Measurements from ENCODE around the gene DNM2.

DNA sequence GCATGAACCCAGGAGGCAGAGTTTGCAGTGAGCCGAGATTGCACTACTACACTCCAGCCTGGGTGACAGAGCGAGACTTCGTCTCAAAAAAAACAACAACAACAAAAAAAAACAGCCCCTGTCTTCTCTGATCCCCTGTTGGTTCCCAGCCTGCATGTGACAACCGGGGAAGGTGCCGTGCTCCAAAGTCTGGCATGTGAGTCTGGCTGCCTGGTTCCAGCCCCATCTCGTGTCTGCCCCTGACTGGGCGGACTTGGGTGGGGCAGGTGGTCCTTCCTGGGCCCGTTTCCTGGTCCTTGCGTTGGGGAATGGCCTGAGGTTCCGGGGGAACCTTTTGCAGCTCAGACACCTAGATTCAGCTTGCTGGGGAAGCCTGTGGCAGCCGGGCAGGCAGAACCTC is 50.5 kb downstream of the DNM2 start:
- no peak for TF ChIP-seq SRF (IDR thresholded peaks at IDR 0.05; ENCODE audit: low read depth, low read length)
- TF ChIP-seq, protein P1, sequence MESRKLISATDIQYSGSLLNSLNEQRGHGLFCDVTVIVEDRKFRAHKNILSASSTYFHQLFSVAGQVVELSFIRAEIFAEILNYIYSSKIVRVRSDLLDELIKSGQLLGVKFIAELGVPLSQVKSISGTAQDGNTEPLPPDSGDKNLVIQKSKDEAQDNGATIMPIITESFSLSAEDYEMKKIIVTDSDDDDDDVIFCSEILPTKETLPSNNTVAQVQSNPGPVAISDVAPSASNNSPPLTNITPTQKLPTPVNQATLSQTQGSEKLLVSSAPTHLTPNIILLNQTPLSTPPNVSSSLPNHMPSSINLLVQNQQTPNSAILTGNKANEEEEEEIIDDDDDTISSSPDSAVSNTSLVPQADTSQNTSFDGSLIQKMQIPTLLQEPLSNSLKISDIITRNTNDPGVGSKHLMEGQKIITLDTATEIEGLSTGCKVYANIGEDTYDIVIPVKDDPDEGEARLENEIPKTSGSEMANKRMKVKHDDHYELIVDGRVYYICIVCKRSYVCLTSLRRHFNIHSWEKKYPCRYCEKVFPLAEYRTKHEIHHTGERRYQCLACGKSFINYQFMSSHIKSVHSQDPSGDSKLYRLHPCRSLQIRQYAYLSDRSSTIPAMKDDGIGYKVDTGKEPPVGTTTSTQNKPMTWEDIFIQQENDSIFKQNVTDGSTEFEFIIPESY (CRISPR knock-in tag; IDR thresholded peaks at IDR 0.05), result no peak
- no peak for TF ChIP-seq REPIN1 (CRISPR knock-in tag; IDR thresholded peaks at IDR 0.05; ENCODE audit: borderline replicate concordance, low read depth)
- TF ChIP-seq ZFAT (CRISPR knock-in tag; conservative IDR thresholded peaks at IDR 0.05), result no peak
- TF ChIP-seq ZBTB43 (CRISPR knock-in tag; conservative IDR thresholded peaks at IDR 0.05), result no peak

Data from HepG2 (cell line).